GM23338 (cell line): ENCODE measurements around the gene HOXD8. TPM values are rescaled to one million over a fixed set of nuclear protein-coding genes. Genes with fewer than 3 reads are reported as not detected.
A peak's percentile ranks its signal among the peaks of the same experiment; 100 is the strongest.

ENCODE experiments used
- ATAC-seq: fragments of 200-7000 bp; cut with Tn5 transposase; 3 replicates; pipeline ENCODE4 v1.9.1; 2020
- DNase-seq: peaks from one replicate; pipeline ENCODE4 v3.0.0-alpha.2; 2015; ENCODE audit warnings: low spot score
- H2AFZ ChIP-seq: fragments of 200-600 bp; sonication (generic); 2 replicates; pipeline ENCODE4 v1.8.0; 2016; ENCODE audit warnings: antibody characterized with exemption, mild to moderate bottlenecking, moderate library complexity
- H3F3A ChIP-seq: fragments of 200-600 bp; sonication (generic); replicated peaks from 2 replicates; pipeline ENCODE4 v1.8.0; 2017; ENCODE audit warnings: antibody characterized with exemption, mixed run types, low read depth
- H3K27ac ChIP-seq: fragments of 200-600 bp; sonication (generic); 2 replicates; pipeline ENCODE4 v1.6.1; 2016; ENCODE audit warnings: low read depth
- H3K27me3 ChIP-seq: fragments of 200-600 bp; sonication (generic); 2 replicates; pipeline ENCODE4 v1.8.0; 2016; ENCODE audit warnings: mild to moderate bottlenecking, mixed run types, moderate library complexity; ENCODE audit not compliant: insufficient read depth
- H3K36me3 ChIP-seq: fragments of 200-600 bp; sonication (generic); 2 replicates; pipeline ENCODE4 v1.8.0; 2016; ENCODE audit warnings: mild to moderate bottlenecking; ENCODE audit not compliant: insufficient read depth
- H3K4me1 ChIP-seq: fragments of 200-600 bp; sonication (generic); 2 replicates; pipeline ENCODE4 v1.8.0; 2016; ENCODE audit warnings: mild to moderate bottlenecking, moderate library complexity; ENCODE audit not compliant: insufficient read depth
- H3K4me2 ChIP-seq: fragments of 200-600 bp; sonication (generic); 2 replicates; pipeline ENCODE4 v1.7.1; 2017; ENCODE audit warnings: mixed run types
- H3K4me3 ChIP-seq: fragments of 200-600 bp; sonication (generic); 2 replicates; pipeline ENCODE4 v1.6.1; 2016; ENCODE audit warnings: mixed run types
- H3K79me2 ChIP-seq: fragments of 200-600 bp; sonication (generic); replicated peaks from 2 replicates; pipeline ENCODE4 v1.8.0; 2017; ENCODE audit warnings: mild to moderate bottlenecking; ENCODE audit not compliant: insufficient read depth
- H3K9me2 ChIP-seq: fragments of 200-600 bp; sonication (generic); 2 replicates; pipeline ENCODE4 v1.8.0; 2017; ENCODE audit not compliant: insufficient read depth
- H4K20me1 ChIP-seq: fragments of 200-600 bp; sonication (generic); replicated peaks from 2 replicates; pipeline ENCODE4 v1.8.0; 2017; ENCODE audit warnings: mild to moderate bottlenecking; ENCODE audit not compliant: insufficient read depth
- H3K27ac Mint-ChIP-seq: 2 replicates; pipeline ENCODE4 v1.8.0; 2020; ENCODE audit warnings: inconsistent platforms, mild to moderate bottlenecking, moderate library complexity, mixed read lengths
- H3K27me3 Mint-ChIP-seq: 3 replicates; pipeline ENCODE4 v1.8.0; 2022; ENCODE audit warnings: low read depth, mild to moderate bottlenecking, moderate library complexity, mixed read lengths, inconsistent platforms; ENCODE audit not compliant: insufficient read depth, poor library complexity
- H3K36me3 Mint-ChIP-seq: 3 replicates; pipeline ENCODE4 v1.8.0; 2021; ENCODE audit warnings: low read depth, mild to moderate bottlenecking, inconsistent platforms, moderate library complexity, mixed read lengths
- H3K4me1 Mint-ChIP-seq: 3 replicates; pipeline ENCODE4 v1.8.0; 2020; ENCODE audit warnings: mild to moderate bottlenecking, inconsistent platforms, mixed read lengths
- H3K4me3 Mint-ChIP-seq: 3 replicates; pipeline ENCODE4 v1.8.0; 2021; ENCODE audit warnings: moderate library complexity, mild to moderate bottlenecking, inconsistent platforms, mixed read lengths
- H3K9me3 Mint-ChIP-seq: 3 replicates; pipeline ENCODE4 v1.8.0; 2020; ENCODE audit warnings: moderate library complexity, mild to moderate bottlenecking, inconsistent platforms, mixed read lengths
- ETS1 ChIP-seq: IDR thresholded peaks from 2 replicates; pipeline ENCODE4 v1.6.1; 2016; ENCODE audit warnings: antibody characterized with exemption
- EZH2 ChIP-seq: fragments of 200-600 bp; sonication (generic); IDR thresholded peaks from one replicate; pipeline ENCODE4 v1.8.0; 2017; ENCODE audit warnings: antibody characterized with exemption, mild to moderate bottlenecking, low read depth; ENCODE audit not compliant: unreplicated experiment
- EZH2phosphoT487 ChIP-seq: fragments of 200-600 bp; sonication (generic); IDR thresholded peaks from one replicate; pipeline ENCODE4 v1.8.1; 2018; ENCODE audit warnings: antibody characterized with exemption; ENCODE audit not compliant: unreplicated experiment
- JUNB ChIP-seq: IDR thresholded peaks from one replicate; pipeline ENCODE4 v1.6.1; 2016; ENCODE audit warnings: antibody characterized with exemption; ENCODE audit not compliant: unreplicated experiment
- POLR2AphosphoS5 ChIP-seq: IDR thresholded peaks from 2 replicates; pipeline ENCODE4 v1.6.1; 2016; ENCODE audit warnings: antibody characterized with exemption, low read depth
- REST ChIP-seq: IDR thresholded peaks from one replicate; pipeline ENCODE4 v1.6.1; 2018; ENCODE audit warnings: antibody characterized with exemption; ENCODE audit not compliant: unreplicated experiment
- STAT1 ChIP-seq: IDR thresholded peaks from one replicate; pipeline ENCODE4 v1.6.1; 2016; ENCODE audit warnings: antibody characterized with exemption; ENCODE audit not compliant: unreplicated experiment
- ZNF114 ChIP-seq: fragments of 250-450 bp; sonication (Bioruptor Pico); IDR thresholded peaks from 2 replicates; pipeline ENCODE4 v1.5.0; 2020; ENCODE audit warnings: mild to moderate bottlenecking, moderate library complexity
- ZNF331 ChIP-seq: fragments of 250-450 bp; sonication (Bioruptor Pico); IDR thresholded peaks from 2 replicates; pipeline ENCODE4 v1.5.0; 2020; ENCODE audit warnings: low read depth, mild to moderate bottlenecking, moderate library complexity
- polyA plus RNA-seq: library from polyadenylated mRNA; unstranded; fragments of >200 nt; fragmentation: Nextera tagmentation; extraction: Ambion mirVana; gene quantifications from 2 replicates; pipeline ENCODE4 v1.2.1, GENCODE V29; 2016
- total RNA-seq: library from RNA; depleted of rRNA; stranded (reverse); fragments of >200 nt; shearing (Covaris generic); gene quantifications from 2 replicates; pipeline ENCODE4 v1.2.3, GENCODE V29; 2014

HOXD8 gene
- total and polyA plus RNA-seq, 2 experiments from 2014 or later: not detected

GRCh38 chr2:176080540-176081375 is 48.7 kb upstream of the HOXD8 start (continued):
- TF ChIP-seq REST (no peak), ETS1 (no peak), ZNF331 (CRISPR knock-in tag) (no peak), STAT1 (no peak), POLR2AphosphoS5 (no peak), JUNB (no peak), ZNF114 (CRISPR knock-in tag) (no peak), EZH2phosphoT487 (peak; percentile 96)

- Histone ChIP-seq H3K4me1 (peaks cover 43% of the 10 kb centered on the region), H3K27ac (no peak overlapping the region), H3K36me3 (no peaks in the 10 kb centered on the region), H3K4me3 (peak overlapping the region; percentile 37), H3F3A (peaks cover 32% of the 10 kb centered on the region), H3K79me2 (no peaks in the 10 kb centered on the region), H3K9me2 (no peaks in the 10 kb centered on the region), H3K4me2 (peak overlapping the region; percentile 71), H2AFZ (no peak overlapping the region), H4K20me1 (peaks cover 45% of the 10 kb centered on the region), H3K27me3 (peaks cover 98% of the 10 kb centered on the region)
- peaks cover 96% of the 10 kb centered on the region for H3K27me3 Mint-ChIP-seq
- TF ChIP-seq ZNF114 (CRISPR knock-in tag): no peak
- TF ChIP-seq EZH2: peak; percentile 94
- no peak for DNase-seq
- peaks cover 46% of the 10 kb centered on the region for H3K4me1 Mint-ChIP-seq
- H3K36me3 Mint-ChIP-seq: peaks cover 4% of the 10 kb centered on the region; the same call in 1 of the 3 replicates
- H3K27ac Mint-ChIP-seq: no peak overlapping the region
- no peak for ATAC-seq
- peak overlapping the region; percentile 62; the same call in 1 of the 3 replicates for H3K4me3 Mint-ChIP-seq
- peaks cover 9% of the 10 kb centered on the region; the same call in 2 of the 3 replicates for H3K9me3 Mint-ChIP-seq
These were observed 48.1 kb upstream of the HOXD8 start for GRCh38 chr2:176081376-176081836.
